Neural cell (in vitro differentiated cells): ENCODE data around the gene CPPED1.

Experiments used
- EZH2 ChIP-seq: fragments of 200-600, 300-800 bp; shearing (Covaris generic), sonication (generic); IDR thresholded peaks from 2 replicates; pipeline ENCODE4 v1.6.1; 2014; ENCODE audit warnings: antibody characterized with exemption, low read length, borderline replicate concordance, mild to moderate bottlenecking; ENCODE audit not compliant: insufficient read depth, poor library complexity, severe bottlenecking
- MXI1 ChIP-seq: fragments of 450-650 bp; conservative IDR thresholded peaks from 2 replicates; pipeline ENCODE4 v1.6.1; 2014; ENCODE audit warnings: antibody characterized with exemption, mild to moderate bottlenecking; ENCODE audit not compliant: poor library complexity, severe bottlenecking
- POLR2AphosphoS5 ChIP-seq: IDR thresholded peaks from 2 replicates; pipeline ENCODE4 v1.6.1; 2012
- RAD21 ChIP-seq: fragments of 450-650 bp; conservative IDR thresholded peaks from 2 replicates; pipeline ENCODE4 v1.6.1; 2014; ENCODE audit warnings: antibody characterized with exemption, mild to moderate bottlenecking, moderate library complexity
- TAF1 ChIP-seq: IDR thresholded peaks from 2 replicates; pipeline ENCODE4 v1.6.1; 2012; ENCODE audit warnings: low read depth
- TF ChIP-seq, protein P1 (sequence below): fragments of 450-650 bp; IDR thresholded peaks from 2 replicates; pipeline ENCODE4 v1.5.1; 2014; ENCODE audit warnings: antibody characterized with exemption, mild to moderate bottlenecking, moderate library complexity; ENCODE audit not compliant: poor library complexity, severe bottlenecking
- TF ChIP-seq, protein P2 (sequence below): IDR thresholded peaks from 2 replicates; pipeline ENCODE4 v1.6.1; 2012; ENCODE audit warnings: borderline replicate concordance

- TF ChIP-seq, protein P1, sequence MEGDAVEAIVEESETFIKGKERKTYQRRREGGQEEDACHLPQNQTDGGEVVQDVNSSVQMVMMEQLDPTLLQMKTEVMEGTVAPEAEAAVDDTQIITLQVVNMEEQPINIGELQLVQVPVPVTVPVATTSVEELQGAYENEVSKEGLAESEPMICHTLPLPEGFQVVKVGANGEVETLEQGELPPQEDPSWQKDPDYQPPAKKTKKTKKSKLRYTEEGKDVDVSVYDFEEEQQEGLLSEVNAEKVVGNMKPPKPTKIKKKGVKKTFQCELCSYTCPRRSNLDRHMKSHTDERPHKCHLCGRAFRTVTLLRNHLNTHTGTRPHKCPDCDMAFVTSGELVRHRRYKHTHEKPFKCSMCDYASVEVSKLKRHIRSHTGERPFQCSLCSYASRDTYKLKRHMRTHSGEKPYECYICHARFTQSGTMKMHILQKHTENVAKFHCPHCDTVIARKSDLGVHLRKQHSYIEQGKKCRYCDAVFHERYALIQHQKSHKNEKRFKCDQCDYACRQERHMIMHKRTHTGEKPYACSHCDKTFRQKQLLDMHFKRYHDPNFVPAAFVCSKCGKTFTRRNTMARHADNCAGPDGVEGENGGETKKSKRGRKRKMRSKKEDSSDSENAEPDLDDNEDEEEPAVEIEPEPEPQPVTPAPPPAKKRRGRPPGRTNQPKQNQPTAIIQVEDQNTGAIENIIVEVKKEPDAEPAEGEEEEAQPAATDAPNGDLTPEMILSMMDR: no peak
- TF ChIP-seq, protein P2, sequence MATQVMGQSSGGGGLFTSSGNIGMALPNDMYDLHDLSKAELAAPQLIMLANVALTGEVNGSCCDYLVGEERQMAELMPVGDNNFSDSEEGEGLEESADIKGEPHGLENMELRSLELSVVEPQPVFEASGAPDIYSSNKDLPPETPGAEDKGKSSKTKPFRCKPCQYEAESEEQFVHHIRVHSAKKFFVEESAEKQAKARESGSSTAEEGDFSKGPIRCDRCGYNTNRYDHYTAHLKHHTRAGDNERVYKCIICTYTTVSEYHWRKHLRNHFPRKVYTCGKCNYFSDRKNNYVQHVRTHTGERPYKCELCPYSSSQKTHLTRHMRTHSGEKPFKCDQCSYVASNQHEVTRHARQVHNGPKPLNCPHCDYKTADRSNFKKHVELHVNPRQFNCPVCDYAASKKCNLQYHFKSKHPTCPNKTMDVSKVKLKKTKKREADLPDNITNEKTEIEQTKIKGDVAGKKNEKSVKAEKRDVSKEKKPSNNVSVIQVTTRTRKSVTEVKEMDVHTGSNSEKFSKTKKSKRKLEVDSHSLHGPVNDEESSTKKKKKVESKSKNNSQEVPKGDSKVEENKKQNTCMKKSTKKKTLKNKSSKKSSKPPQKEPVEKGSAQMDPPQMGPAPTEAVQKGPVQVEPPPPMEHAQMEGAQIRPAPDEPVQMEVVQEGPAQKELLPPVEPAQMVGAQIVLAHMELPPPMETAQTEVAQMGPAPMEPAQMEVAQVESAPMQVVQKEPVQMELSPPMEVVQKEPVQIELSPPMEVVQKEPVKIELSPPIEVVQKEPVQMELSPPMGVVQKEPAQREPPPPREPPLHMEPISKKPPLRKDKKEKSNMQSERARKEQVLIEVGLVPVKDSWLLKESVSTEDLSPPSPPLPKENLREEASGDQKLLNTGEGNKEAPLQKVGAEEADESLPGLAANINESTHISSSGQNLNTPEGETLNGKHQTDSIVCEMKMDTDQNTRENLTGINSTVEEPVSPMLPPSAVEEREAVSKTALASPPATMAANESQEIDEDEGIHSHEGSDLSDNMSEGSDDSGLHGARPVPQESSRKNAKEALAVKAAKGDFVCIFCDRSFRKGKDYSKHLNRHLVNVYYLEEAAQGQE: no peak
- TF ChIP-seq RAD21 (no peak), MXI1 (no peak), EZH2 (no peak), POLR2AphosphoS5 (no peak), TAF1 (no peak)
Observed at GRCh38 chr16:12612598-12613101, 191.0 kb downstream of the CPPED1 start.
